Stomach (tissue), 9 donors: ENCODE data around the gene IRF3. TPM values are rescaled to one million over a fixed set of nuclear protein-coding genes. Genes with fewer than 3 reads are reported as not detected.

Source experiments
- DNase-seq, 2 donors: peaks; one replicate each; pipeline versions ENCODE4 v3.0.0 to v3.0.0-alpha.2; 2013 to 2019
- H3K27ac ChIP-seq, 5 donors: fragments of 200-600 bp in 4 of 5; sonication (generic) in 4 of 5; one replicate each; pipeline ENCODE4 v1.5.1; 2013 to 2019; ENCODE audit warnings: mild to moderate bottlenecking in 1 of 5, moderate library complexity in 1 of 5
- H3K27me3 ChIP-seq, 3 donors: fragments of 200-600 bp; sonication (generic); one replicate each; pipeline ENCODE4 v1.5.1; 2017 to 2019; ENCODE audit warnings: mixed run types in 1 of 3
- H3K36me3 ChIP-seq, 4 donors: fragments of 200-600 bp; sonication (generic); 1 replicate in 3 of 4; 2 replicates in 1 of 4; pipeline ENCODE4 v1.5.1; 2016 to 2019
- H3K4me1 ChIP-seq, 4 donors: fragments of 200-600 bp; sonication (generic); one replicate each; pipeline ENCODE4 v1.5.1; 2016 to 2019
- H3K4me3 ChIP-seq, 4 donors: fragments of 200-600 bp; sonication (generic) in 3 of 4; one replicate each; pipeline ENCODE4 v1.5.1; 2016 to 2019; ENCODE audit warnings: mild to moderate bottlenecking in 1 of 4
- H3K9me3 ChIP-seq, 4 donors: fragments of 200-600 bp; sonication (generic); one replicate each; pipeline ENCODE4 v1.5.1; 2016 to 2019
- CTCF ChIP-seq, 7 experiments: fragments of 450-650 bp in 4 of 7; fragments of 200-600 bp in 3 of 7; sonication (generic) in 3 of 7; IDR thresholded peaks; one replicate each; pipeline ENCODE4 v1.5.1; 2016 to 2019; ENCODE audit warnings: antibody characterized with exemption in 7 of 7, control low read depth in 2 of 7, mild to moderate bottlenecking in 1 of 7
- EP300 ChIP-seq: sonication (generic); formaldehyde crosslinking; IDR thresholded peaks from one replicate; pipeline ENCODE4 v1.6.1; 2017; ENCODE audit warnings: antibody characterized with exemption
- POLR2A ChIP-seq, 4 donors: fragments of 450-650 bp; IDR thresholded peaks; one replicate each; pipeline ENCODE4 v1.6.1; 2016; ENCODE audit warnings: antibody characterized with exemption in 4 of 4, control low read depth in 2 of 4, mild to moderate bottlenecking in 1 of 4, moderate library complexity in 1 of 4
- POLR2AphosphoS5 ChIP-seq, 3 donors: sonication (generic); formaldehyde crosslinking; IDR thresholded peaks; one replicate each; pipeline ENCODE4 v1.6.1; 2016; ENCODE audit warnings: antibody characterized with exemption in 3 of 3
- WGBS, 5 donors: extraction: QIAGEN DNeasy Blood & Tissue Kit in 3 of 5; methylation state at CpG; one replicate each; pipeline versions ENCODE4 v1.1.5 to v1.1.7; 2013 to 2018; 5-methylcytosine and 5-hydroxymethylcytosine counted together
- intact Hi-C: fragments of 100-400 bp; cut with DNase I; formaldehyde crosslinking; loops from one replicate; pipeline ENCODE4 v1.15.1; 2023; ENCODE audit warnings: low total_unique reads
- polyA plus RNA-seq, 3 donors: library from polyadenylated mRNA; stranded (reverse); fragments of 200-250 nt; gene quantifications; one replicate each; pipeline ENCODE4 v1.2.3, GENCODE V29; 2013
- total RNA-seq, 5 donors: library from RNA; depleted of rRNA; stranded (reverse); fragments of >200 nt; gene quantifications; one replicate each; pipeline versions ENCODE4 v1.1.0 to v1.2.3, GENCODE V29; 2014 to 2016
- donor health status: healthy with polysubstance abuse.
- donor health status: Bipolar disorder and iron deficiency.
- donor health status: healthy.

IRF3 gene
- total and polyA plus RNA-seq, 8 donors = 28.3 to 380 (median 108) TPM

- WGBS, 5 donors = 50 to 59% (median 57%) methylated on average over 9 to 11 of the region's 11 CpGs
- Histone ChIP-seq H3K9me3 (no peaks in the 10 kb centered on the region), H3K27ac (no peak overlapping the region), H3K36me3 (no peaks in the 10 kb centered on the region), H3K4me1 (peaks cover 0 to 4% (median 0%) of the 10 kb centered on the region in 4 donors), H3K27me3 (peaks cover 0 to 21% (median 9%) of the 10 kb centered on the region in 3 donors), H3K4me3 (no peak overlapping the region)
- intact Hi-C loops = loop anchor here (10.0 kb wide), 1 partner anchor 94 kb away; no protein-coding TSS in a partner anchor
- TF ChIP-seq POLR2A (IDR thresholded peaks at IDR 0.05) (no peak), EP300 (no peak), CTCF (IDR thresholded peaks at IDR 0.05) (no peak), POLR2AphosphoS5 (IDR thresholded peaks at IDR 0.05) (no peak)
- no peak for DNase-seq
Observed at GRCh38 chr19:49700563-49700962, 34.9 kb upstream of the IRF3 start.

GRCh38 chr19:49699364-49699763 is 33.7 kb upstream of the IRF3 start:
- Histone ChIP-seq H3K4me1 (peaks cover 0 to 4% (median 0%) of the 10 kb centered on the region in 4 donors), H3K27me3 (peaks cover 0 to 21% (median 9%) of the 10 kb centered on the region in 3 donors), H3K27ac (no peak overlapping the region), H3K9me3 (no peaks in the 10 kb centered on the region), H3K4me3 (no peak overlapping the region), H3K36me3 (no peaks in the 10 kb centered on the region)
- intact Hi-C loops = no loop called here
- WGBS, 5 donors = 77 to 91% (median 87%) methylated on average over 5 of the region's 5 CpGs
- no peak for TF ChIP-seq POLR2A (IDR thresholded peaks at IDR 0.05)
- TF ChIP-seq CTCF (IDR thresholded peaks at IDR 0.05) = no peak
- TF ChIP-seq POLR2AphosphoS5 (IDR thresholded peaks at IDR 0.05) = no peak
- no peak for TF ChIP-seq EP300
- no peak for DNase-seq

- H3K27ac ChIP-seq = no peak overlapping the region
Observed at GRCh38 chr19:49696865-49697264, 31.2 kb upstream of the IRF3 start.

GRCh38 chr19:49696115-49696514 is 30.5 kb upstream of the IRF3 start:
- Histone ChIP-seq H3K4me3 (no peak overlapping the region), H3K36me3 (no peaks in the 10 kb centered on the region), H3K27me3 (peaks cover 0 to 26% (median 9%) of the 10 kb centered on the region in 3 donors), H3K4me1 (peaks cover 2 to 8% (median 6%) of the 10 kb centered on the region in 4 donors), H3K27ac (no peak overlapping the region), H3K9me3 (no peaks in the 10 kb centered on the region)
- TF ChIP-seq POLR2A (IDR thresholded peaks at IDR 0.05) = no peak
- no peak for TF ChIP-seq CTCF (IDR thresholded peaks at IDR 0.05)
- no peak for TF ChIP-seq POLR2AphosphoS5 (IDR thresholded peaks at IDR 0.05)
- no peak for TF ChIP-seq EP300
- DNase-seq = no peak
- WGBS, 5 donors = 81 to 88% (median 83%) methylated on average over 6 of the region's 6 CpGs
- intact Hi-C loops = no loop called here

More at GRCh38 chr19:49696865-49697264, 31.2 kb upstream of the IRF3 start:
- TF ChIP-seq EP300 (no peak), CTCF (IDR thresholded peaks at IDR 0.05) (no peak), POLR2A (IDR thresholded peaks at IDR 0.05) (no peak), POLR2AphosphoS5 (IDR thresholded peaks at IDR 0.05) (no peak)
- Histone ChIP-seq H3K36me3 (no peaks in the 10 kb centered on the region), H3K4me1 (peaks cover 0 to 4% (median 0%) of the 10 kb centered on the region in 4 donors), H3K27me3 (peaks cover 0 to 24% (median 9%) of the 10 kb centered on the region in 3 donors), H3K9me3 (no peaks in the 10 kb centered on the region), H3K4me3 (no peak overlapping the region)
- intact Hi-C loops = no loop called here
- no peak for DNase-seq
- WGBS, 5 donors = 81 to 96% (median 92%) methylated on average over 7 of the region's 7 CpGs
